Smooth muscle cell (in vitro differentiated cells): ENCODE data around the gene NOP16. TPM values are rescaled to one million over a fixed set of nuclear protein-coding genes. Genes with fewer than 3 reads are reported as not detected.

Experiments used
- DNase-seq: peaks from one replicate; lab custom pipeline; 2025; ENCODE audit not compliant: unreplicated experiment; lab: John Stamatoyannopoulos, UW
- H2AFZ ChIP-seq: fragments of 200-600 bp; sonication (generic); 2 replicates; pipeline ENCODE4 v1.6.0; 2016; ENCODE audit warnings: antibody characterized with exemption, low read depth, mild to moderate bottlenecking
- H3F3A ChIP-seq: fragments of 200-600 bp; sonication (generic); 2 replicates; pipeline ENCODE4 v1.6.0; 2017; ENCODE audit warnings: antibody characterized with exemption, low read depth
- H3K27ac ChIP-seq: fragments of 200-600 bp; sonication (generic); 2 replicates; pipeline ENCODE4 v1.5.1; 2016; ENCODE audit warnings: low read depth, mild to moderate bottlenecking
- H3K27me3 ChIP-seq: fragments of 200-600 bp; sonication (generic); 2 replicates; pipeline ENCODE4 v1.6.1; 2016; ENCODE audit warnings: low read depth, mild to moderate bottlenecking
- H3K36me3 ChIP-seq: fragments of 200-600 bp; sonication (generic); 2 replicates; pipeline ENCODE4 v1.5.1; 2016; ENCODE audit warnings: low read depth
- H3K4me1 ChIP-seq: fragments of 200-600 bp; sonication (generic); 2 replicates; pipeline ENCODE4 v1.5.1; 2016; ENCODE audit warnings: low read depth
- H3K4me2 ChIP-seq: fragments of 200-600 bp; sonication (generic); 2 replicates; pipeline ENCODE4 v1.6.0; 2016; ENCODE audit warnings: mild to moderate bottlenecking
- H3K4me3 ChIP-seq: fragments of 200-600 bp; sonication (generic); 2 replicates; pipeline ENCODE4 v1.5.1; 2016; ENCODE audit warnings: mild to moderate bottlenecking
- H3K79me2 ChIP-seq: fragments of 200-600 bp; sonication (generic); 2 replicates; pipeline ENCODE4 v1.6.0; 2016; ENCODE audit warnings: low read depth, mild to moderate bottlenecking
- H3K9ac ChIP-seq: fragments of 200-600 bp; sonication (generic); 2 replicates; pipeline ENCODE4 v1.6.0; 2016; ENCODE audit warnings: low read depth
- H3K9me3 ChIP-seq: fragments of 200-600 bp; sonication (generic); replicated peaks from 2 replicates; pipeline ENCODE4 v1.5.1; 2016; ENCODE audit warnings: low read depth
- H4K20me1 ChIP-seq: fragments of 200-600 bp; sonication (generic); 2 replicates; pipeline ENCODE4 v1.6.0; 2016; ENCODE audit warnings: low read depth
- CTCF ChIP-seq: fragments of 200-600 bp; sonication (generic); IDR thresholded peaks from 2 replicates; pipeline ENCODE4 v1.5.1; 2017; ENCODE audit warnings: borderline replicate concordance, mild to moderate bottlenecking, antibody characterized with exemption; ENCODE audit not compliant: insufficient read depth, poor library complexity, severe bottlenecking
- WGBS: methylation state at CpG from one replicate; pipeline ENCODE4 v1.1.7; 2016; ENCODE audit warnings: low lambda C conversion rate; 5-methylcytosine and 5-hydroxymethylcytosine counted together
- polyA plus RNA-seq: library from polyadenylated mRNA; unstranded; fragments of >200 nt; fragmentation: Nextera tagmentation; extraction: Ambion mirVana; gene quantifications from 2 replicates; pipeline ENCODE4 v1.2.1, GENCODE V29; 2016
- total RNA-seq: library from RNA; depleted of rRNA; stranded (reverse); fragments of >200 nt; gene quantifications from 2 replicates; pipeline ENCODE4 v1.2.3, GENCODE V29; 2014

The NOP16 gene
- total and polyA plus RNA-seq, 2 experiments from 2014 or later: 10.7 to 27.9 TPM

GRCh38 chr5:176405656-176406435, 17.4 kb upstream of the NOP16 start:
- no peaks in the 10 kb centered on the region for H3K79me2 ChIP-seq
- no peak overlapping the region for H3K27ac ChIP-seq
- H4K20me1 ChIP-seq: peaks cover 53% of the 10 kb centered on the region
- H3K4me3 ChIP-seq: no peak overlapping the region
- 87% methylated on average over 20 of the region's 20 CpGs for WGBS
- H3K4me1 ChIP-seq: no peaks in the 10 kb centered on the region
- no peak for TF ChIP-seq CTCF
- no peaks in the 10 kb centered on the region for H3K9me3 ChIP-seq
- no peaks in the 10 kb centered on the region for H3K36me3 ChIP-seq
- H2AFZ ChIP-seq: no peak overlapping the region
- no peak overlapping the region for H3K9ac ChIP-seq
- H3F3A ChIP-seq: no peaks in the 10 kb centered on the region
- H3K27me3 ChIP-seq: no peaks in the 10 kb centered on the region
- no peak for DNase-seq
- no peak overlapping the region for H3K4me2 ChIP-seq

GRCh38 chr5:176401281-176402205, 13.1 kb upstream of the NOP16 start:
- no peak overlapping the region for H3K4me3 ChIP-seq
- no peaks in the 10 kb centered on the region for H3K27me3 ChIP-seq
- no peaks in the 10 kb centered on the region for H3K4me1 ChIP-seq
- no peak for DNase-seq
- no peaks in the 10 kb centered on the region for H3K79me2 ChIP-seq
- no peaks in the 10 kb centered on the region for H3F3A ChIP-seq
- peaks cover 23% of the 10 kb centered on the region for H4K20me1 ChIP-seq
- no peaks in the 10 kb centered on the region for H3K36me3 ChIP-seq
- H2AFZ ChIP-seq: no peak overlapping the region
- 91% methylated on average over 22 of the region's 22 CpGs for WGBS
- no peak for TF ChIP-seq CTCF
- H3K4me2 ChIP-seq: no peak overlapping the region
- H3K9ac ChIP-seq: no peak overlapping the region
- no peaks in the 10 kb centered on the region for H3K9me3 ChIP-seq
- no peak overlapping the region for H3K27ac ChIP-seq

GRCh38 chr5:176400382-176401156, 12.2 kb upstream of the NOP16 start:
- DNase-seq: no peak
- no peaks in the 10 kb centered on the region for H3K36me3 ChIP-seq
- no peak overlapping the region for H3K27ac ChIP-seq
- H3F3A ChIP-seq: no peaks in the 10 kb centered on the region
- H2AFZ ChIP-seq: no peak overlapping the region
- H3K4me1 ChIP-seq: no peaks in the 10 kb centered on the region
- WGBS: 67% methylated on average over 17 of the region's 17 CpGs
- no peaks in the 10 kb centered on the region for H3K27me3 ChIP-seq
- no peak overlapping the region for H3K9ac ChIP-seq
- TF ChIP-seq CTCF: no peak
- H3K4me3 ChIP-seq: no peak overlapping the region
- H3K79me2 ChIP-seq: no peaks in the 10 kb centered on the region
- no peak overlapping the region for H3K4me2 ChIP-seq
- H3K9me3 ChIP-seq: no peaks in the 10 kb centered on the region
- peaks cover 13% of the 10 kb centered on the region for H4K20me1 ChIP-seq
